ENCODE results near the gene P3H4. TPM values are rescaled to one million over a fixed set of nuclear protein-coding genes. Genes with fewer than 3 reads are reported as not detected.
A peak's percentile ranks its signal among the peaks of the same experiment; 100 is the strongest.

Gene P3H4
- total RNA-seq, 1 donor from 2014 or later = 9.2 TPM

DNA sequence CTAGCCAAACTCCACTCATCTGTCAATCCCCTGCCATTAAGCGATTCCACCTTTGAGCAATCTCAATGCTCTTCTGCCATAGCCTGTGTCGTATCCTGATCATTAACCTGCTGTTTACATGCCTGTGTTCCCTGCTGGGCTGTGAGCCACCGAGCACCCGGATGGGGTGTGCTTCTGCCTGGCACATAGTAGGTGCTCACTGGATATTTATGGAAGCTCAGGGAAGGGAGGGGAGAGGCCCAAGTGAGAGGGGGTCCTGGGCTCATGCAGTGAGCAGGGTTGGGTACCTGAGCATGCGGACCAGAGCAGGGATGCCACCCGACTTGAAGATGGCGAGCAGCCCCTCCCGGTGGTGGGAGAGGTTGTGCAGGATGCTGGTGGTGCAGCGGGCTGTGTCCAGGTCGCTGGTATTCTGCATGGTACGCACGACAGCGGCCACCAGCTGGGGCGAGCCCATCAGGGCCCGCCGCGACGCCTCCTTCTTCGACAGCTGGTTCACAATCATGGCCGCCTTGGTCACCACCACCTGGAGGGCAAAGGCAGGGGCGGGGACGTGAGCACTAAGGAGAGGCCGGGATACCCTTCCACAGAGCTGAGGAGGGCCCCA, 43.0 kb downstream of the P3H4 start:
- H3K27me3 ChIP-seq (ENCODE audit: low read depth) = no peaks in the 10 kb centered on the region
- no peak overlapping the region for H3K27ac ChIP-seq
- H3K36me3 ChIP-seq = peaks cover 84% of the 10 kb centered on the region
- TF ChIP-seq, protein P1, sequence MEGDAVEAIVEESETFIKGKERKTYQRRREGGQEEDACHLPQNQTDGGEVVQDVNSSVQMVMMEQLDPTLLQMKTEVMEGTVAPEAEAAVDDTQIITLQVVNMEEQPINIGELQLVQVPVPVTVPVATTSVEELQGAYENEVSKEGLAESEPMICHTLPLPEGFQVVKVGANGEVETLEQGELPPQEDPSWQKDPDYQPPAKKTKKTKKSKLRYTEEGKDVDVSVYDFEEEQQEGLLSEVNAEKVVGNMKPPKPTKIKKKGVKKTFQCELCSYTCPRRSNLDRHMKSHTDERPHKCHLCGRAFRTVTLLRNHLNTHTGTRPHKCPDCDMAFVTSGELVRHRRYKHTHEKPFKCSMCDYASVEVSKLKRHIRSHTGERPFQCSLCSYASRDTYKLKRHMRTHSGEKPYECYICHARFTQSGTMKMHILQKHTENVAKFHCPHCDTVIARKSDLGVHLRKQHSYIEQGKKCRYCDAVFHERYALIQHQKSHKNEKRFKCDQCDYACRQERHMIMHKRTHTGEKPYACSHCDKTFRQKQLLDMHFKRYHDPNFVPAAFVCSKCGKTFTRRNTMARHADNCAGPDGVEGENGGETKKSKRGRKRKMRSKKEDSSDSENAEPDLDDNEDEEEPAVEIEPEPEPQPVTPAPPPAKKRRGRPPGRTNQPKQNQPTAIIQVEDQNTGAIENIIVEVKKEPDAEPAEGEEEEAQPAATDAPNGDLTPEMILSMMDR (IDR thresholded peaks at IDR 0.05) = no peak
- DNase-seq (no peak), ATAC-seq (no peak)
- H3K9me3 ChIP-seq = no peaks in the 10 kb centered on the region
- intact Hi-C loops (cut with DNase I) = no loop called here
- peaks cover 23% of the 10 kb centered on the region for H3K4me1 ChIP-seq
- no peak overlapping the region for H3K4me3 ChIP-seq

DNA sequence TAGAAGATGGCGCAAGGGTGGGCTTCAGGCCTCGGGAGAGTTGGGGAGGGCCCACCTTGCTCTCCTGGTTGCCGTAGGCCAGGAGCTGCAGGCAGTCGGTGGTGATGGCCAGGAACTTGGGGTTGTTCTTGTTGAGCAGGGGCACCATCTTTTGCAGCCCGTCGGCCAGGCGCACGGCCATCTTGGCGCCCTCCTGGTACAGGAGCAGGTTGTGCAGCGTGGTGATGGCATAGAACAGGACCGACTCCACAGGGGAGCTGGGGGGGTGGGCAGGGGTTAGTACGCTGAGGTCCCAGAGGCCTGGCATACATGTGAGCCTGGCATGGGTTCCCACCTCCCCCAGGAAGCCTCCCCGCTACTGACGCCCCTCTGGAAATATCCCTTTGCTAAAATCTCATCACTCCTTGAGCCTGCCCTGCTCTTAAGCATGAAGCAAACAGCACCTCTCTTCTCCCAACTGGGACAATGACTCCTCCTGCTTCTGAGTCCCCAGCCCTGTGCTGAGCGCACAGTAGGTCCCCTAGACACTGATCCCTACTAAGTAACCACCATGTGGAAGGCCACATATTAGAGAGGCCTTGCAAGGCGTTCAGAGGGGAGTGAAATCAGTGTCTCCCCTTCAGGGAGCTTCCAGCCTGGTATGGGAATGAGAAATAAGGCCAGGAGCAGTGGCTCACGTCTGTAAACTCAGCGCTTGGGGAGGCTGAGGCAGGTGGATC, 44.3 kb downstream of the P3H4 start:
- Histone ChIP-seq H3K4me1 (peaks cover 10% of the 10 kb centered on the region), H3K27me3 (ENCODE audit: low read depth) (no peaks in the 10 kb centered on the region), H3K36me3 (peaks cover 92% of the 10 kb centered on the region), H3K9me3 (no peaks in the 10 kb centered on the region), H3K27ac (no peak overlapping the region), H3K4me3 (no peak overlapping the region)
- no peak for ATAC-seq
- TF ChIP-seq, protein P1 (IDR thresholded peaks at IDR 0.05) = no peak
- intact Hi-C loops (cut with DNase I) = no loop called here
- no peak for DNase-seq

DNA sequence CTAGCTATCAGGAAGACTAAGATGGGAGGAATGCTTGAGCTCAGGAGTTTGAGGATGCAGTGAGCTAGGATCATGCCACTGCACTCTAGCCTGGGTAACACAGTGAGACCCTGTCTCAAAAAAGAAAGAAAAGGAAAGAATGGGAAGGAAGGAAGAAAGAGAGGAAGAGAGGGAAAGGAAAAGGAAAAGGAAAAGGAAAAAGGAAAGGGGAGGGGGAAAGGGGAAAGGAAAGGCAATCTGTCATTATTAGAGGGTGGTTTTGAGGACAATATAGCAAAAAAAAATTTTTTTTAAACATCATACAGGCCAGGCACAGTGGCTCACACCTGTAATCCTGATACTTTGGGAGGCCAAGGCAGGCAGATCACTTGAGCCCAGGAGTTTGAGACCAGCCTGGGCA, 45.6 kb downstream of the P3H4 start:
- H3K27me3 ChIP-seq (ENCODE audit: low read depth) = no peaks in the 10 kb centered on the region
- intact Hi-C loops (cut with DNase I) = no loop called here
- no peak for DNase-seq

DNA sequence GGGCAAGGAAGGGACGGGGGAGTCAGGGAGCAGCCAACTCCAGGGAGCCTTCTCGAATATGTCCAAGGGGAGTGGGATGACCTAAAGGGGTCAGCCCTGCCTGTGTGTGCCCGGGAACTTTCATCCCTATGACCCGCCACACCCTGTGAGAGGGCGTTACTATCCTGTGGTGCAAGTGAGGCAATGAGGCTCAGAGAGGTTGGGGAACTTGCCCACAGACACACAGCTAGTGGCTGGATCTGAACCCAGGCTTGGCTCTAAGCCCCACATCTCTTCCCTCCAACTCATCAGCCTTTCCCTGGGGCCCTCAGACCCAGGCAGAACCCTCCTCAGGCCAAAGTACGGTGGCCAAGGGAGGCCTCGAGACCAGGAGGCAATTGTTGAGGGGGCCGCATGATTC, 48.4 kb downstream of the P3H4 start:
- H3K4me1 ChIP-seq = no peaks in the 10 kb centered on the region
- DNase-seq (no peak), ATAC-seq (peak in 1 of 2 donors; percentile 27)
- H3K4me3 ChIP-seq = no peak overlapping the region
- no peaks in the 10 kb centered on the region for H3K9me3 ChIP-seq
- H3K27ac ChIP-seq = no peak overlapping the region
- peaks cover 98% of the 10 kb centered on the region for H3K36me3 ChIP-seq
- intact Hi-C loops (cut with DNase I) = no loop called here
- no peaks in the 10 kb centered on the region for H3K27me3 ChIP-seq (ENCODE audit: low read depth)
- TF ChIP-seq, protein P1 (IDR thresholded peaks at IDR 0.05) = no peak

More for the DNA sequence above, 45.6 kb downstream of the P3H4 start:
- no peak overlapping the region for H3K4me3 ChIP-seq
- TF ChIP-seq, protein P1 (IDR thresholded peaks at IDR 0.05) = no peak
- H3K4me1 ChIP-seq = no peaks in the 10 kb centered on the region
- no peaks in the 10 kb centered on the region for H3K9me3 ChIP-seq
- no peak for ATAC-seq
- no peak overlapping the region for H3K27ac ChIP-seq
- H3K36me3 ChIP-seq = peaks cover 98% of the 10 kb centered on the region

DNA sequence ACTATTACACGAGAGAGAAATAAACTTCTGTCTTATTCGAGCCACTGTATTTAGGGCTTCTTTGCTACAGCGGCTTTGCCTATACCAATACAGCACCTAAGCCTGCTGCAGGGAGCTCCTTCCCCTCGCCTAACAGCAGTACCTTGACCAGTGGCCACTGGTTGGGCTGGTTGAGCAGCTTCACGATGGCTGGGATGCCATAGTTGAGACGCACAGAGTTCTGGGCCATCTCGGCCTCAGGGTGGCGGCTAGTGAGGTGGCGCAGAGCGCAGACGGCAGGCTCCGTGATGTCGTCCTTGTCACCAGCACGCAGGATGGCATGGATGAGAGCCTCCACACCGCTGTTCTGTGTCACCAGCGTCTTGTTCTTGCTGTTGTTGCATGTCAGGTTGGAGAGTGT, 48.9 kb downstream of the P3H4 start:
- Histone ChIP-seq H3K9me3 (no peaks in the 10 kb centered on the region), H3K4me3 (no peak overlapping the region), H3K36me3 (peaks cover 98% of the 10 kb centered on the region), H3K4me1 (no peaks in the 10 kb centered on the region), H3K27me3 (ENCODE audit: low read depth) (no peaks in the 10 kb centered on the region), H3K27ac (no peak overlapping the region)
- intact Hi-C loops (cut with DNase I) = no loop called here
- ATAC-seq = peak in 1 of 2 donors; percentile 8
- no peak for DNase-seq
- TF ChIP-seq, protein P1 (IDR thresholded peaks at IDR 0.05) = no peak

Measured in lower lobe of right lung (tissue), 2 donors.